Heart left ventricle (tissue), 16 donors: Measurements from ENCODE around the gene NFATC1. TPM values are rescaled to one million over a fixed set of nuclear protein-coding genes. Genes with fewer than 3 reads are reported as not detected.

Source experiments
- ATAC-seq, 4 donors: fragments of 200-7000 bp; cut with Tn5 transposase; one replicate each; pipeline ENCODE4 v1.9.1; 2020 to 2022; ENCODE audit warnings: moderate library complexity in 4 of 4, mild to moderate bottlenecking in 3 of 4, moderate number of reproducible peaks in 1 of 4
- DNase-seq, 5 donors: peaks; one replicate each; pipeline ENCODE4 v3.0.0-alpha.2; 2020
- H3K27ac ChIP-seq, 12 donors: fragments of 200-600 bp; sonication (generic) in 4 of 12; one replicate each; pipeline versions ENCODE4 v1.5.0 to v1.8.0; 2016 to 2022; ENCODE audit warnings: mild to moderate bottlenecking in 2 of 12
- H3K27me3 ChIP-seq, 9 donors: fragments of 200-600 bp; sonication (generic) in 2 of 9; one replicate each; pipeline versions ENCODE4 v1.5.1 to v1.8.0; 2016 to 2022; ENCODE audit warnings: mild to moderate bottlenecking in 3 of 9
- H3K36me3 ChIP-seq, 9 donors: fragments of 200-600 bp; sonication (generic) in 2 of 9; one replicate each; pipeline versions ENCODE4 v1.5.0 to v1.8.0; 2018 to 2022; ENCODE audit warnings: mild to moderate bottlenecking in 2 of 9
- H3K4me1 ChIP-seq, 12 donors: fragments of 200-600 bp; sonication (generic) in 4 of 12; one replicate each; pipeline versions ENCODE4 v1.5.0 to v1.8.0; 2016 to 2022; ENCODE audit warnings: mild to moderate bottlenecking in 3 of 12
- H3K4me3 ChIP-seq, 12 donors: fragments of 200-600 bp; sonication (generic) in 4 of 12; one replicate each; pipeline versions ENCODE4 v1.5.0 to v1.8.0; 2017 to 2022; ENCODE audit warnings: mild to moderate bottlenecking in 9 of 12, moderate library complexity in 4 of 12
- H3K9me3 ChIP-seq, 12 donors: fragments of 200-600 bp; sonication (generic) in 4 of 12; one replicate each; pipeline versions ENCODE4 v1.5.0 to v1.8.0; 2016 to 2022; ENCODE audit warnings: mild to moderate bottlenecking in 1 of 12
- POLR2A ChIP-seq, 2 donors: fragments of 450-650 bp; IDR thresholded peaks; one replicate each; pipeline ENCODE4 v1.6.1; 2017; ENCODE audit warnings: antibody characterized with exemption in 2 of 2, mild to moderate bottlenecking in 2 of 2, moderate library complexity in 2 of 2
- WGBS, 4 donors: extraction: QIAGEN DNeasy Blood & Tissue Kit in 2 of 4; methylation state at CpG; one replicate each; pipeline versions ENCODE4 v1.1.5 to v1.1.7; 2013 to 2018; 5-methylcytosine and 5-hydroxymethylcytosine counted together
- intact Hi-C, 10 donors: fragments of 100-400 bp; cut with DNase I; formaldehyde crosslinking; loops; one replicate each; pipeline versions ENCODE4 v1.11.1 to v1.14.2; 2022
- polyA plus RNA-seq, 2 donors: library from polyadenylated mRNA; stranded (reverse); fragments of 200-250 nt; gene quantifications; one replicate each; pipeline ENCODE4 v1.2.3, GENCODE V29; 2013
- total RNA-seq, 9 donors: library from RNA; depleted of rRNA in 2 of 9; stranded (reverse); fragments of >200 nt in 2 of 9; fragmentation: NEBNext Ultra II Directional in 3 of 9; extraction: Animal tissue kit (Norgen Biotek cat#: 25700) in 3 of 9; gene quantifications; one replicate each; pipeline versions ENCODE4 v1.1.0 to v1.2.4, GENCODE V29; 2016 to 2023
- TF ChIP-seq, protein P1 (sequence below), 12 donors: fragments of 200-600 bp; sonication (generic) in 4 of 12; IDR thresholded peaks; one replicate each; pipeline versions ENCODE4 v1.5.0 to v1.8.0; 2018 to 2022; ENCODE audit warnings: antibody characterized with exemption in 12 of 12, mild to moderate bottlenecking in 5 of 12
- donor health status: ischemic (EF 13 %, LVEDD 7.1; RV severe dilation, severe dysfunction).
- donor health status: healthy with polysubstance abuse.
- donor health status: DM: no; HTN: yes; CAD: no.
- donor health status: DM: no; HTN: no; CAD: no.
- donor health status: ischemic (EF 25% LVEDD 6.9; RV normal size, moderate dysfunction).
- donor health status: ischemic (EF 25% LVEDD 5.7; RV mildly dilated, moderate dysfunction).
- donor health status: healthy.
- donor health status: DM: yes; HTN: yes; CAD: no.
- donor health status: ischemic (EF 35%, LVEDD 5.7; RV mildly dilated, moderate dysfunction).
- donor health status: nonischemic (EF 11% LVEDD 7.7; RV severe dilation, severe dysfunction).
- donor health status: DM: yes; HTN: yes; CAD: no.
- donor health status: PGD.
- donor health status: ischemic (EF 29% LVEDD 5.4; RV normal size, mild dysfunction).
- donor health status: nonischemic (EF 23%, LVEDD 6.1; RV moderate dilation, normal function).

Gene NFATC1
- total and polyA plus RNA-seq, 11 donors: 6.5 to 26.7 (median 15.3) TPM

DNA sequence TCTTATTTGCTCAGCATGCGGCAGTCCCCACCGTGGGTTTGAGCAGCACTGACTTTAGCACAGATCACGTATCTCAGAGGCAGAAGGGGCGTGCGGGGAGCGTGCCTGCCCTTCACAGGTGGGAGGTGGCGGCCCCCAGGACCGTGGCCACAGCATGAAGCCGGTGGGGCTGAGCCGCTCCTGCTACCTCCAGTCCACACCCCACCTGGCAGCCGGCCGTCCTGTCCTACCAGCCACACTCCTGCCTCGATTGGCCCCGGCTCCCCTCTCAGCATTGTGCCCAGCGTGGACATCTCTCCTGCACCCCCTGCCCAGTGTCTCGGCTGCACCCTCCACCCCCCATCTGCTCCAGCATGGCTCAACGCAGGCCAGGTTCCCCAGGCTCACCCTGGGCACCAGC is 73.6 kb downstream of the NFATC1 start:
- no peak for ATAC-seq
- Histone ChIP-seq H3K27me3 (no peaks in the 10 kb centered on the region), H3K9me3 (no peaks in the 10 kb centered on the region), H3K27ac (no peak overlapping the region), H3K36me3 (peaks cover 0 to 52% (median 29%) of the 10 kb centered on the region in 9 donors), H3K4me3 (no peak overlapping the region), H3K4me1 (peaks cover 3 to 22% (median 12%) of the 10 kb centered on the region in 12 donors)
- intact Hi-C loops: loop anchor here in 3 of 10 donors (5.0 kb wide), 3 partner anchors 38 to 77 kb away; partner anchors contain the start of gene NFATC1 (in 1 of the 3)
- no peak for TF ChIP-seq POLR2A (IDR thresholded peaks at IDR 0.05)
- TF ChIP-seq, protein P1, sequence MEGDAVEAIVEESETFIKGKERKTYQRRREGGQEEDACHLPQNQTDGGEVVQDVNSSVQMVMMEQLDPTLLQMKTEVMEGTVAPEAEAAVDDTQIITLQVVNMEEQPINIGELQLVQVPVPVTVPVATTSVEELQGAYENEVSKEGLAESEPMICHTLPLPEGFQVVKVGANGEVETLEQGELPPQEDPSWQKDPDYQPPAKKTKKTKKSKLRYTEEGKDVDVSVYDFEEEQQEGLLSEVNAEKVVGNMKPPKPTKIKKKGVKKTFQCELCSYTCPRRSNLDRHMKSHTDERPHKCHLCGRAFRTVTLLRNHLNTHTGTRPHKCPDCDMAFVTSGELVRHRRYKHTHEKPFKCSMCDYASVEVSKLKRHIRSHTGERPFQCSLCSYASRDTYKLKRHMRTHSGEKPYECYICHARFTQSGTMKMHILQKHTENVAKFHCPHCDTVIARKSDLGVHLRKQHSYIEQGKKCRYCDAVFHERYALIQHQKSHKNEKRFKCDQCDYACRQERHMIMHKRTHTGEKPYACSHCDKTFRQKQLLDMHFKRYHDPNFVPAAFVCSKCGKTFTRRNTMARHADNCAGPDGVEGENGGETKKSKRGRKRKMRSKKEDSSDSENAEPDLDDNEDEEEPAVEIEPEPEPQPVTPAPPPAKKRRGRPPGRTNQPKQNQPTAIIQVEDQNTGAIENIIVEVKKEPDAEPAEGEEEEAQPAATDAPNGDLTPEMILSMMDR (IDR thresholded peaks at IDR 0.05): no peak
- 91 to 96% (median 94%) methylated on average over 13 to 17 of the region's 17 CpGs for WGBS, 4 donors
- no peak for DNase-seq

DNA sequence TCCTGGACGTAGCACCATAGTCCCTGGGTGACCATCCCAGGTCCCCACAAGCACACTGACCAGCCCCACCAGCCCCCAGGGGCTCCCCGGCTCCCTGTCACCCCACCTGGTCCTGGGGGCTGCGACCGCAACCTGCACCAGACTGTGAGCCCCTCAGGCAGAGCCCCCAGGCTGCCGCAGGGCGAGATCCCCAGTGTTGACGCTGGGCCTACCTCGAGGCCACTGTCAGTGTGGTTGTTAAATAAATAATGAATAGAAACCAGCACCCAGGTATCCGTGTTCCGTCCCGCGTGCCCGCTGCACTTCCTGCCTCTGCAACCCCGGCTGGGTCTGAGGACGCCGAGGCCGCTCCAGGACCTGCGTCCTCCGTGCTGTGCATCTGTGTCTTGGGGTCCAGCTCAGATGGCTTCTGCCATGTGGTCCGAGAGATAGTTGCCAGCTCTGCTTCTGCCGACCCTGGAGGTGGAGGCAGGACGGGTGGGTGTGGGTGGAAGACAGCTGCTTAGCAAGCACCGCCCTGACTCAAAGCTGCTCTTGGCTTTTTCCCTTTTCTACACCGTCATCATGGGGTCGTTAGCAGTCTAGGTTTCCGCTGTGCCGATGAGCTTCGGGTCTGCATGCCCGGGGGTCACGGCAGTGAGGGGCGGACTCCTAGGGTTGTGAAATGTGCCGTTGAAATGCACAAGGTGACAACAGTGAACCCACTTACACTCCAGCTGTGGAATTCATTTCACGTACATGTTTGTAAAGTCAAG is 74.2 kb downstream of the NFATC1 start:
- no peaks in the 10 kb centered on the region for H3K9me3 ChIP-seq
- no peaks in the 10 kb centered on the region for H3K27me3 ChIP-seq
- H3K27ac ChIP-seq: no peak overlapping the region
- WGBS, 4 donors: 90 to 95% (median 92%) methylated on average over 28 to 33 of the region's 33 CpGs
- peaks cover 0 to 52% (median 29%) of the 10 kb centered on the region in 9 donors for H3K36me3 ChIP-seq
- no peak overlapping the region for H3K4me3 ChIP-seq
- intact Hi-C loops: loop anchor here in 3 of 10 donors (5.0 kb wide), 3 partner anchors 37 to 78 kb away; partner anchors contain the start of gene NFATC1 (in 1 of the 3)
- no peak for ATAC-seq
- TF ChIP-seq, protein P1 (IDR thresholded peaks at IDR 0.05): no peak
- no peak for TF ChIP-seq POLR2A (IDR thresholded peaks at IDR 0.05)
- DNase-seq: no peak
- peaks cover 3 to 19% (median 11%) of the 10 kb centered on the region in 12 donors for H3K4me1 ChIP-seq

DNA sequence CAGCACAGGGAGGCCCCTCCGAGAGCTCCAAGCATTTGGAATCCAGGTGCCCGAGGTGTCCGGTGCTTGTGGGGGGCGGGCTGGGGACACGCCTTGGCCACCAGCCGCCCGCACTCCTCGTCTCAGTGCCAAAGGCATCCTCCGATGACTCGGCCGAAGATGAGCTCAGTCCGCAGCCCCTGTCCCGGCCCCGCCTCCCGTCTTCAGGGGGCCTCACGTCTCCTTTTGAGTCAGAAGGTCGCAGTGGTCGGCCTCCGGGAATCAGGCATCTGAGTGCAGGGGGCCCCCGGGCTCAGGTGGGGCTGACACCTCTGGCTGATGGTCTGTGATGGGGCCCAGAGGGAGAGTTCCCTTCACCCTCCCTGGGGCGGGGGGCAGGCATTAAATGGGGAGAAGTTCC is 74.8 kb downstream of the NFATC1 start:
- H3K27me3 ChIP-seq: no peaks in the 10 kb centered on the region
- DNase-seq (no peak), ATAC-seq (no peak)
- intact Hi-C loops: no loop called here
- no peaks in the 10 kb centered on the region for H3K9me3 ChIP-seq
- peaks cover 0 to 52% (median 29%) of the 10 kb centered on the region in 9 donors for H3K36me3 ChIP-seq
- H3K27ac ChIP-seq: no peak overlapping the region
- no peak overlapping the region for H3K4me3 ChIP-seq
- WGBS, 4 donors: 94 to 98% (median 95%) methylated on average over 21 of the region's 21 CpGs
- TF ChIP-seq, protein P1 (IDR thresholded peaks at IDR 0.05): no peak
- no peak for TF ChIP-seq POLR2A (IDR thresholded peaks at IDR 0.05)
- peaks cover 3 to 12% (median 7%) of the 10 kb centered on the region in 12 donors for H3K4me1 ChIP-seq

DNA sequence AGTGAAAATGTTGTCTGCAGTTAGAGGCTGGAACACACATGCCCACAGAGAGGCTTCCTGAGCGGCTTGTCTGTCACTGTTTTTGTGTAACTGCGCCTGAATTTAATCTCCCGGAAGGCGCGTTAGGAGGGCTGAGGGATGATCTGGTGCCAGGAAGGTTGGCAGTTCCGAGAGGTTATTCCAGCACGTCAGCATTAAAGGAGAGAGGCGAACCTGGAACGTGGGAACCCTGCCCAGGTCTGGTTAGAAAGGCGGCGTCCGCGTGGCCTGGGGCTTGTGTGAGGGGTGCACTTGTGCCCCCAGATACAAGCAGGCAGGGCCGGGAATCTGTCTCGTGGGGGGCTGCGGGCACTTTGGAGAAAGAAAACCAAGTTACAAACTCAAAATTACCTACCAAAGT is 75.3 kb downstream of the NFATC1 start:
- intact Hi-C loops: no loop called here
- DNase-seq: no peak
- H3K27ac ChIP-seq: no peak overlapping the region
- H3K36me3 ChIP-seq: peaks cover 0 to 52% (median 29%) of the 10 kb centered on the region in 9 donors
- 93 to 96% (median 94%) methylated on average over 16 of the region's 16 CpGs for WGBS, 4 donors
- H3K27me3 ChIP-seq: no peaks in the 10 kb centered on the region
- H3K9me3 ChIP-seq: no peaks in the 10 kb centered on the region
- H3K4me1 ChIP-seq: peaks cover 0 to 8% (median 2%) of the 10 kb centered on the region in 12 donors
- no peak overlapping the region for H3K4me3 ChIP-seq
- TF ChIP-seq, protein P1 (IDR thresholded peaks at IDR 0.05): no peak
- no peak for TF ChIP-seq POLR2A (IDR thresholded peaks at IDR 0.05)
- ATAC-seq: no peak
